ENCODE data around the gene KDM8. TPM values are rescaled to one million over a fixed set of nuclear protein-coding genes. Genes with fewer than 3 reads are reported as not detected.

Gene KDM8
- total RNA-seq, 1 experiment from 2014 or later, result 10.9 TPM

DNA sequence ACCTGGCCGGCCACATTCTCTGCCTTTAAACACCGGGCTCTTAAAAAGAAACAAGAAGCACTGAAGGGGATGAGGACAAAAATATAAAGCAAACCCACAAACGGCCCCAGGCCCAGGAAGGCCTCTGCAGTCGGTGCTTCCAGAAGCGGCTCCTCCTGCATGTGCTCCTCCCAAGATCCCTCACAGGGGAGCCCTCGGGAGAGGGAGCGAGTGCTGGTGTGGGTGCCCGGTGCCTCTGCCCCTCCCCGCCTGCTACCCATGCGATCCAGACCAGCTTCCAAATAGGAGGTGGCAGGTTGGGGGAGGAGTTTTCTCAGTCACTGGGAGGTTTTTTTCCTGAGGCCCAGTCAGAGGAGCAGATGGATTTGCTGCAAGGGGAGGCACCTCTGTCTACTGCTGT is 15.8 kb downstream of the KDM8 start:
- no peak overlapping the region for H3K27ac Mint-ChIP-seq
- no peak for DNase-seq (ENCODE audit: low spot score)

DNA sequence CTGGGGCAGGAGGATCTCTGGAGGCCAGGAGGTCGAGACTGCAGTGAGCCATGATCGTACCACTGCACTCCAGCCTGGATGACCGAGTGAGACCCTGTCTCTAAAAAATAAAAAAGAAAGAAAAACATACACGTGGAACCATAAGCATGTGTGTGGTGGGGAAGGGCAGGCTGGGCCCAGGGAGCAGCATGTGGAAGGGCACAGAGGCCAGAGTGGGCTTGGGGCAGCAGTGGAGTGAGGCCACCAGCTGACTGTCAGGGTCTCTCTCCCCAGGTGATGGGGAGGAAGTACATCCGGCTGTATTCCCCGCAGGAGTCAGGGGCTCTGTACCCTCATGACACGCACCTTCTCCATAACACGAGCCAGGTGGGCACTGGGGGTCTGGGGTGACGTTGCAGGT is 16.8 kb downstream of the KDM8 start:
- Mint-ChIP-seq H3K9me3 (no peaks in the 10 kb centered on the region), H3K36me3 (no peaks in the 10 kb centered on the region), H3K27ac (no peak overlapping the region), H3K4me1 (0 out of 2 replicates have a peak, but pooled peaks cover 2% of the 10 kb centered on the region), H3K4me3 (no peak overlapping the region), H3K27me3 (ENCODE audit: low read depth) (no peaks in the 10 kb centered on the region)
- ChIA-PET CTCF (interaction anchor here (0.6 to 1.7 kb wide), 4 partner anchors 15 to 148 kb away, joined by 3 to 7 read pairs (median 4); no protein-coding TSS in a partner anchor), POLR2A (no interaction called here)
- no peak for DNase-seq (ENCODE audit: low spot score)
- no peak for TF ChIP-seq TEAD4 (CRISPR knock-in tag; IDR thresholded peaks at IDR 0.05)
- ATAC-seq, result no peak

More for the DNA sequence above, 15.8 kb downstream of the KDM8 start:
- no peaks in the 10 kb centered on the region for H3K27me3 Mint-ChIP-seq (ENCODE audit: low read depth)
- POLR2A ChIA-PET, result no interaction called here
- no peak for ATAC-seq
- H3K36me3 Mint-ChIP-seq, result peaks cover 5% of the 10 kb centered on the region
- no peaks in the 10 kb centered on the region for H3K9me3 Mint-ChIP-seq
- H3K4me1 Mint-ChIP-seq, result 0 out of 2 replicates have a peak, but pooled peaks cover 2% of the 10 kb centered on the region
- no peak overlapping the region for H3K4me3 Mint-ChIP-seq
- CTCF ChIA-PET, result interaction anchor here (0.6 to 1.3 kb wide), 2 partner anchors 40 to 109 kb away, joined by 3 to 7 read pairs; no protein-coding TSS in a partner anchor
- TF ChIP-seq JUN (CRISPR knock-in tag; IDR thresholded peaks at IDR 0.05) (no peak), ETV6 (CRISPR knock-in tag; IDR thresholded peaks at IDR 0.05) (no peak), NR1H2 (CRISPR knock-in tag; IDR thresholded peaks at IDR 0.05) (no peak), ATF1 (CRISPR knock-in tag; IDR thresholded peaks at IDR 0.05) (no peak), NR3C1 (CRISPR knock-in tag; conservative IDR thresholded peaks at IDR 0.05; ENCODE audit: low read depth) (no peak)
- TF ChIP-seq, protein P1, sequence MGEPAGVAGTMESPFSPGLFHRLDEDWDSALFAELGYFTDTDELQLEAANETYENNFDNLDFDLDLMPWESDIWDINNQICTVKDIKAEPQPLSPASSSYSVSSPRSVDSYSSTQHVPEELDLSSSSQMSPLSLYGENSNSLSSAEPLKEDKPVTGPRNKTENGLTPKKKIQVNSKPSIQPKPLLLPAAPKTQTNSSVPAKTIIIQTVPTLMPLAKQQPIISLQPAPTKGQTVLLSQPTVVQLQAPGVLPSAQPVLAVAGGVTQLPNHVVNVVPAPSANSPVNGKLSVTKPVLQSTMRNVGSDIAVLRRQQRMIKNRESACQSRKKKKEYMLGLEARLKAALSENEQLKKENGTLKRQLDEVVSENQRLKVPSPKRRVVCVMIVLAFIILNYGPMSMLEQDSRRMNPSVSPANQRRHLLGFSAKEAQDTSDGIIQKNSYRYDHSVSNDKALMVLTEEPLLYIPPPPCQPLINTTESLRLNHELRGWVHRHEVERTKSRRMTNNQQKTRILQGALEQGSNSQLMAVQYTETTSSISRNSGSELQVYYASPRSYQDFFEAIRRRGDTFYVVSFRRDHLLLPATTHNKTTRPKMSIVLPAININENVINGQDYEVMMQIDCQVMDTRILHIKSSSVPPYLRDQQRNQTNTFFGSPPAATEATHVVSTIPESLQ (CRISPR knock-in tag; IDR thresholded peaks at IDR 0.05), result no peak
- TF ChIP-seq, protein P2, sequence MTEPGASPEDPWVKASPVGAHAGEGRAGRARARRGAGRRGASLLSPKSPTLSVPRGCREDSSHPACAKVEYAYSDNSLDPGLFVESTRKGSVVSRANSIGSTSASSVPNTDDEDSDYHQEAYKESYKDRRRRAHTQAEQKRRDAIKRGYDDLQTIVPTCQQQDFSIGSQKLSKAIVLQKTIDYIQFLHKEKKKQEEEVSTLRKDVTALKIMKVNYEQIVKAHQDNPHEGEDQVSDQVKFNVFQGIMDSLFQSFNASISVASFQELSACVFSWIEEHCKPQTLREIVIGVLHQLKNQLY (CRISPR knock-in tag; IDR thresholded peaks at IDR 0.05), result no peak

DNA sequence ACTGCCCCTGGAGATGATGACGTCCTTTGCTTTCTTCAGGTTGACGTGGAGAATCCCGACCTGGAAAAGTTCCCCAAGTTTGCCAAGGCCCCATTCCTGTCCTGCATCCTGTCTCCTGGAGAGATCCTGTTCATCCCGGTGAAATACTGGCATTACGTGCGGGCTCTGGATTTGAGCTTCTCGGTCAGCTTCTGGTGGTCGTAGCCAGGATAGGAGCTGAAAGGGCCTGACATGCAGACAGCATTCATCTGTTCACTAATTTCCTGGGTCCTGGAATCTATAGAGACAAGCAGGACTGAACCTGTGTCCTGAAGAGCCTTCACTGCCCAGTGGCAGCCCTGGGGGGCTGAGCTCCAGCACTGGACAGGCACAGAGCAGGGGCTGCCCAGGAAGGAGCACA is 17.2 kb downstream of the KDM8 start:
- ChIA-PET CTCF (interaction anchor here (0.9 to 1.7 kb wide), 2 partner anchors 14 to 148 kb away, joined by 3 to 5 read pairs; no protein-coding TSS in a partner anchor), POLR2A (interaction anchor here (0.5 to 0.6 kb wide), 2 partner anchors 30 to 102 kb away, joined by 3 to 4 read pairs; no protein-coding TSS in a partner anchor)
- DNase-seq (ENCODE audit: low spot score) (no peak), ATAC-seq (no peak)
- H3K9me3 Mint-ChIP-seq, result no peaks in the 10 kb centered on the region
- TF ChIP-seq ATF1 (CRISPR knock-in tag; IDR thresholded peaks at IDR 0.05), result no peak
- TF ChIP-seq, protein P3, sequence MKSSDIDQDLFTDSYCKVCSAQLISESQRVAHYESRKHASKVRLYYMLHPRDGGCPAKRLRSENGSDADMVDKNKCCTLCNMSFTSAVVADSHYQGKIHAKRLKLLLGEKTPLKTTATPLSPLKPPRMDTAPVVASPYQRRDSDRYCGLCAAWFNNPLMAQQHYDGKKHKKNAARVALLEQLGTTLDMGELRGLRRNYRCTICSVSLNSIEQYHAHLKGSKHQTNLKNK (CRISPR knock-in tag; IDR thresholded peaks at IDR 0.05), result no peak
- H3K36me3 Mint-ChIP-seq, result no peaks in the 10 kb centered on the region
- 0 out of 2 replicates have a peak, but pooled peaks cover 2% of the 10 kb centered on the region for H3K4me1 Mint-ChIP-seq
- no peak overlapping the region for H3K4me3 Mint-ChIP-seq
- no peaks in the 10 kb centered on the region for H3K27me3 Mint-ChIP-seq (ENCODE audit: low read depth)
- no peak overlapping the region for H3K27ac Mint-ChIP-seq

DNA sequence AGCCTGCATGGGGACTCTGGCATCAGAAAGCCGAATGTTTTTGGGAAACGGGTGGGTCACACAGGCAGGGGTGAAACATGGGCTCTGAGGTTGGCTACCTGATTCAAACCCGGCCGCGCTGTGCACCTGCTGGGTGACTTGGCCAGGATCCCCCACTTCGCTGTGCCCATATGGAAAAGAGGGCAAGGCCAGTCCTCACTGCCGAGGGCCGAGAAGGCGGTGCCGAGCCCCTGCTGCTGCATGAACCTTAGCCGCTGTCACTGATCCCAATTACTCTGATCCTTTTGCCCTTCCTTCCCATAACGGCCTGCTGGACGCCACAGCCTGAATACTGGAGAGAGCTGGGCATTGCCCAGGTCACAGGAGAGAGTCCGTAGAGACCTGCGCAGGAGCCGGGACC is 17.7 kb downstream of the KDM8 start:
- Mint-ChIP-seq H3K9me3 (no peaks in the 10 kb centered on the region), H3K36me3 (no peaks in the 10 kb centered on the region), H3K4me1 (0 out of 2 replicates have a peak, but pooled peaks cover 2% of the 10 kb centered on the region), H3K27ac (no peak overlapping the region), H3K27me3 (ENCODE audit: low read depth) (no peaks in the 10 kb centered on the region), H3K4me3 (no peak overlapping the region)
- no peak for TF ChIP-seq ZNF121 (CRISPR knock-in tag; IDR thresholded peaks at IDR 0.05)
- TF ChIP-seq ATF1 (CRISPR knock-in tag; IDR thresholded peaks at IDR 0.05), result no peak
- no peak for TF ChIP-seq JUN (CRISPR knock-in tag; IDR thresholded peaks at IDR 0.05)
- TF ChIP-seq TCF7 (CRISPR knock-in tag; IDR thresholded peaks at IDR 0.05; ENCODE audit: low read depth), result no peak
- TF ChIP-seq ZBTB21 (CRISPR knock-in tag; IDR thresholded peaks at IDR 0.05; ENCODE audit: borderline replicate concordance), result no peak
- TF ChIP-seq, protein P4, sequence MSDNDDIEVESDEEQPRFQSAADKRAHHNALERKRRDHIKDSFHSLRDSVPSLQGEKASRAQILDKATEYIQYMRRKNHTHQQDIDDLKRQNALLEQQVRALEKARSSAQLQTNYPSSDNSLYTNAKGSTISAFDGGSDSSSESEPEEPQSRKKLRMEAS (CRISPR knock-in tag; IDR thresholded peaks at IDR 0.05), result no peak
- no peak for TF ChIP-seq CREB1 (CRISPR knock-in tag; IDR thresholded peaks at IDR 0.05)
- no peak for TF ChIP-seq FOXP1 (CRISPR knock-in tag; IDR thresholded peaks at IDR 0.05; ENCODE audit: borderline replicate concordance)
- TF ChIP-seq, protein P5, sequence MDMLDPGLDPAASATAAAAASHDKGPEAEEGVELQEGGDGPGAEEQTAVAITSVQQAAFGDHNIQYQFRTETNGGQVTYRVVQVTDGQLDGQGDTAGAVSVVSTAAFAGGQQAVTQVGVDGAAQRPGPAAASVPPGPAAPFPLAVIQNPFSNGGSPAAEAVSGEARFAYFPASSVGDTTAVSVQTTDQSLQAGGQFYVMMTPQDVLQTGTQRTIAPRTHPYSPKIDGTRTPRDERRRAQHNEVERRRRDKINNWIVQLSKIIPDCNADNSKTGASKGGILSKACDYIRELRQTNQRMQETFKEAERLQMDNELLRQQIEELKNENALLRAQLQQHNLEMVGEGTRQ (CRISPR knock-in tag; IDR thresholded peaks at IDR 0.05), result no peak
- TF ChIP-seq GRHL2 (CRISPR knock-in tag; IDR thresholded peaks at IDR 0.05; ENCODE audit: insufficient replicate concordance, severe bottlenecking), result no peak
- TF ChIP-seq GTF2I (CRISPR knock-in tag; conservative IDR thresholded peaks at IDR 0.05), result no peak
- TF ChIP-seq, protein P6, sequence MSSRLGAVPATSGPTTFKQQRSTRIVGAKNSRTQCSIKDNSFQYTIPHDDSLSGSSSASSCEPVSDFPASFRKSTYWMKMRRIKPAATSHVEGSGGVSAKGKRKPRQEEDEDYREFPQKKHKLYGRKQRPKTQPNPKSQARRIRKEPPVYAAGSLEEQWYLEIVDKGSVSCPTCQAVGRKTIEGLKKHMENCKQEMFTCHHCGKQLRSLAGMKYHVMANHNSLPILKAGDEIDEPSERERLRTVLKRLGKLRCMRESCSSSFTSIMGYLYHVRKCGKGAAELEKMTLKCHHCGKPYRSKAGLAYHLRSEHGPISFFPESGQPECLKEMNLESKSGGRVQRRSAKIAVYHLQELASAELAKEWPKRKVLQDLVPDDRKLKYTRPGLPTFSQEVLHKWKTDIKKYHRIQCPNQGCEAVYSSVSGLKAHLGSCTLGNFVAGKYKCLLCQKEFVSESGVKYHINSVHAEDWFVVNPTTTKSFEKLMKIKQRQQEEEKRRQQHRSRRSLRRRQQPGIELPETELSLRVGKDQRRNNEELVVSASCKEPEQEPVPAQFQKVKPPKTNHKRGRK (CRISPR knock-in tag; IDR thresholded peaks at IDR 0.05; ENCODE audit: borderline replicate concordance), result no peak
- TF ChIP-seq, protein P7, sequence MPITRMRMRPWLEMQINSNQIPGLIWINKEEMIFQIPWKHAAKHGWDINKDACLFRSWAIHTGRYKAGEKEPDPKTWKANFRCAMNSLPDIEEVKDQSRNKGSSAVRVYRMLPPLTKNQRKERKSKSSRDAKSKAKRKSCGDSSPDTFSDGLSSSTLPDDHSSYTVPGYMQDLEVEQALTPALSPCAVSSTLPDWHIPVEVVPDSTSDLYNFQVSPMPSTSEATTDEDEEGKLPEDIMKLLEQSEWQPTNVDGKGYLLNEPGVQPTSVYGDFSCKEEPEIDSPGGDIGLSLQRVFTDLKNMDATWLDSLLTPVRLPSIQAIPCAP (CRISPR knock-in tag; IDR thresholded peaks at IDR 0.05), result no peak
- ATAC-seq (no peak), DNase-seq (ENCODE audit: low spot score) (no peak)
- ChIA-PET POLR2A (interaction anchor here (0.5 to 0.6 kb wide), 2 partner anchors 30 to 101 kb away, joined by 3 to 4 read pairs; no protein-coding TSS in a partner anchor), CTCF (interaction anchor here (0.9 to 1.7 kb wide), 2 partner anchors 14 to 147 kb away, joined by 3 to 5 read pairs; no protein-coding TSS in a partner anchor)
